ENCODE data around the gene LSS. TPM values are rescaled to one million over a fixed set of nuclear protein-coding genes. Genes with fewer than 3 reads are reported as not detected.

The LSS gene
- total RNA-seq, 4 donors from 2014 or later = 53.2 to 75.2 (median 62.3) TPM

- TF ChIP-seq CTCF (IDR thresholded peaks at IDR 0.05) (no peak), POLR2A (IDR thresholded peaks at IDR 0.05) (no peak), POLR2AphosphoS5 (IDR thresholded peaks at IDR 0.05) (no peak), EP300 (IDR thresholded peaks at IDR 0.05; ENCODE audit: low read depth) (no peak)
- WGBS, 2 donors (ENCODE audit: low coverage in 1 of 2) = 80 to 85% methylated on average over 1 to 16 of the region's 16 CpGs
- Histone ChIP-seq H3K36me3 (no peaks in the 10 kb centered on the region), H3K9me3 (no peaks in the 10 kb centered on the region), H3K27ac (no peak overlapping the region), H3K4me3 (no peak overlapping the region), H3K27me3 (no peaks in the 10 kb centered on the region), H3K4me1 (peaks cover 8 to 11% (median 11%) of the 10 kb centered on the region in 4 donors)
- peak; percentile 7 for DNase-seq
- intact Hi-C loops (cut with DNase I; ENCODE audit: low total_unique reads) = no loop called here
- in situ Hi-C loops (cut with MboI; ENCODE audit: low pct_ligation_motif_present in 1 of 4, low pct_unique_long_range_greater_than_20kb in 1 of 4, low sequenced_read_pairs in 3 of 4) = no loop called here
Measured at GRCh38 chr21:46154955-46155513, 73.5 kb downstream of the LSS start.

DNA sequence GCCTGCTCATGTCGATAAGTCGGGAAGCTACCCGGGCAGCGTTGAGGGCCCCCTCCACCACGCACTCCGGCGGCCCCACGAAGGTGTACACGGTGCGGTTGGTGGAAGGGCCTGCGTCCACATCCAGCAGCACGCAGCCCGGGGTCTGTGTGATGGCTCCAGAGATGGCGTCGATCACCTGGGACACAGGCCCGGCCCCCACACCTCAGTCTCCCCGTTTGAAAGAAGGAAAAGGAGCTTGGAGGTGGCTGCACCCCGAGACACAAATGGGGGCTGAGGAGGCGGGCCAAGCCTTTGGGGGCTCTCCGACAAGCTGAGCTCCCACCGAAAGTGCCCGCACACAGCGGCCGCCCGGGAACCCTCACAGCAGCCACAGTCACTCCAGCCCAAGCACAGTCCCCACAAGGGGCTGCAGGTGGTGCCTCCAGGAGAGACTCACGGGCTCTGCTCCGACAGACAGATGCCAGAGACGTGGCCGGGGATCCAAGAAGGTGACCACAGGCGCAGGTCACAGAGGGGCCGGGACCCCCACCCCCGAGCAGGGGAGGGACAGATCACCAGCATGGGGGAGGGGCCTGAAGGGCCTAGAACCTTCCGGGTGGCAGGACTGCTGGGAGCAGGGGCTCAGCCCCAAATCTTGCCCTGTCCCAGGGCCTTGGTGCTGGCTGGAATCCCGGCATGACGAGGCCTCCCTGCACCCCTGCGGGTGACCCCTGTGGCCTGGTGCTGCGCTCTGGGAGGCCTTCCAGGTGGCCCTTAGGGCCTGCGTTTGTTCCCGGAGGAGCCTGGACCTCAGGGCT, 74.2 kb downstream of the LSS start:
- no peak for TF ChIP-seq POLR2AphosphoS5 (IDR thresholded peaks at IDR 0.05)
- no peak for TF ChIP-seq POLR2A (IDR thresholded peaks at IDR 0.05)
- TF ChIP-seq EP300 (IDR thresholded peaks at IDR 0.05; ENCODE audit: low read depth) = no peak
- TF ChIP-seq CTCF (IDR thresholded peaks at IDR 0.05) = no peak
- Histone ChIP-seq H3K27me3 (no peaks in the 10 kb centered on the region), H3K4me3 (no peak overlapping the region), H3K4me1 (peaks cover 8 to 11% (median 11%) of the 10 kb centered on the region in 4 donors), H3K27ac (no peak overlapping the region), H3K36me3 (no peaks in the 10 kb centered on the region), H3K9me3 (no peaks in the 10 kb centered on the region)
- intact Hi-C loops (cut with DNase I; ENCODE audit: low total_unique reads) = no loop called here
- DNase-seq = peak; percentile 6
- in situ Hi-C loops (cut with MboI; ENCODE audit: low pct_ligation_motif_present in 1 of 4, low pct_unique_long_range_greater_than_20kb in 1 of 4, low sequenced_read_pairs in 3 of 4) = no loop called here
- 92% methylated on average over 39 of the region's 39 CpGs; no CpG with 5 or more reads in 1 of the 2 donors for WGBS, 2 donors (ENCODE audit: low coverage in 1 of 2)

GRCh38 chr21:46153247-46154154, 75.1 kb downstream of the LSS start:
- Histone ChIP-seq H3K27ac (no peak overlapping the region), H3K4me1 (peaks cover 8 to 11% (median 11%) of the 10 kb centered on the region in 4 donors), H3K4me3 (peak overlapping the region in 2 of 4 donors; percentile 16 to 27), H3K9me3 (no peaks in the 10 kb centered on the region), H3K36me3 (no peaks in the 10 kb centered on the region), H3K27me3 (no peaks in the 10 kb centered on the region)
- DNase-seq = peak; percentile 50
- intact Hi-C loops (cut with DNase I; ENCODE audit: low total_unique reads) = no loop called here
- 37% methylated on average over 28 of the region's 33 CpGs; no CpG with 5 or more reads in 1 of the 2 donors for WGBS, 2 donors (ENCODE audit: low coverage in 1 of 2)
- peak; percentile 55 to 74 (median 62) for TF ChIP-seq CTCF (IDR thresholded peaks at IDR 0.05)
- no peak for TF ChIP-seq POLR2A (IDR thresholded peaks at IDR 0.05)
- in situ Hi-C loops (cut with MboI; ENCODE audit: low pct_ligation_motif_present in 1 of 4, low pct_unique_long_range_greater_than_20kb in 1 of 4, low sequenced_read_pairs in 3 of 4) = no loop called here

DNA sequence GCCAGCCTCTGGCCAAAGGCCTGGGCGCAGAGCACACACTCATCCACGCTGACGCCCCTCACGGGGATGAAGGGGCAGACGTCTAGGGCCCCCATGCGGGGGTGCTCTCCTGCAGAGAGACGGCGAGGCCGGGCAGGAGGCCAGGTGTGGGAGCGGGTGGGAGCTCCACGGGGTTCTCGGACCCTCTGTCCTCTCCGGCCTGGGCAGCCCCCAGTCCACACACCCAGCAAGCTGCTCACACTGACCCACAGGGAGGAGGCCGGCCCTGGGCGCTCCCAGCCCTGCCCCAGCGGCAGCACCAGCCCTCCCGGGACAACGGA, 75.7 kb downstream of the LSS start:
- in situ Hi-C loops (cut with MboI; ENCODE audit: low pct_ligation_motif_present in 1 of 4, low pct_unique_long_range_greater_than_20kb in 1 of 4, low sequenced_read_pairs in 3 of 4) = no loop called here

More for the DNA sequence above, 75.7 kb downstream of the LSS start:
- DNase-seq = no peak
- intact Hi-C loops (cut with DNase I; ENCODE audit: low total_unique reads) = no loop called here
- no peak overlapping the region for H3K27ac ChIP-seq
- TF ChIP-seq POLR2AphosphoS5 (IDR thresholded peaks at IDR 0.05) = no peak
- TF ChIP-seq CTCF (IDR thresholded peaks at IDR 0.05) = no peak
- TF ChIP-seq EP300 (IDR thresholded peaks at IDR 0.05; ENCODE audit: low read depth) = no peak
- TF ChIP-seq POLR2A (IDR thresholded peaks at IDR 0.05) = no peak
- H3K36me3 ChIP-seq = no peaks in the 10 kb centered on the region
- H3K4me1 ChIP-seq = peaks cover 8 to 11% (median 11%) of the 10 kb centered on the region in 4 donors
- H3K9me3 ChIP-seq = no peaks in the 10 kb centered on the region
- peak overlapping the region in 2 of 4 donors; percentile 16 to 27 for H3K4me3 ChIP-seq
- 47% methylated on average over 18 of the region's 18 CpGs; no CpG with 5 or more reads in 1 of the 2 donors for WGBS, 2 donors (ENCODE audit: low coverage in 1 of 2)
- no peaks in the 10 kb centered on the region for H3K27me3 ChIP-seq

All from transverse colon (tissue), 4 donors.